Renal cortex interstitium (tissue), 15 donors: ENCODE data around the gene PJA1. TPM values are rescaled to one million over a fixed set of nuclear protein-coding genes. Genes with fewer than 3 reads are reported as not detected.

Experiments used
- DNase-seq, 11 donors: peaks; one replicate each; pipeline ENCODE4 v3.0.0-alpha.2; 2013; ENCODE audit warnings: low read depth in 9 of 11, low spot score in 4 of 11; ENCODE audit errors: extremely low read depth in 1 of 11
- long read RNA-seq, 16 experiments: transcript quantifications; one replicate each; lab custom pipeline, GENCODE V29; 2026
- polyA plus RNA-seq, 3 donors: library from polyadenylated mRNA; unstranded; fragments of 120-200 nt; gene quantifications; one replicate each; pipeline ENCODE4 v1.2.1, GENCODE V29; 2013; ENCODE audit not compliant: insufficient read length in 3 of 3

Gene PJA1, protein sequence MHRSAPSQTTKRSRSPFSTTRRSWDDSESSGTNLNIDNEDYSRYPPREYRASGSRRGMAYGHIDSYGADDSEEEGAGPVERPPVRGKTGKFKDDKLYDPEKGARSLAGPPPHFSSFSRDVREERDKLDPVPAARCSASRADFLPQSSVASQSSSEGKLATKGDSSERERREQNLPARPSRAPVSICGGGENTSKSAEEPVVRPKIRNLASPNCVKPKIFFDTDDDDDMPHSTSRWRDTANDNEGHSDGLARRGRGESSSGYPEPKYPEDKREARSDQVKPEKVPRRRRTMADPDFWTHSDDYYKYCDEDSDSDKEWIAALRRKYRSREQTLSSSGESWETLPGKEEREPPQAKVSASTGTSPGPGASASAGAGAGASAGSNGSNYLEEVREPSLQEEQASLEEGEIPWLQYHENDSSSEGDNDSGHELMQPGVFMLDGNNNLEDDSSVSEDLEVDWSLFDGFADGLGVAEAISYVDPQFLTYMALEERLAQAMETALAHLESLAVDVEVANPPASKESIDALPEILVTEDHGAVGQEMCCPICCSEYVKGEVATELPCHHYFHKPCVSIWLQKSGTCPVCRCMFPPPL
- 10 to 100 TPM; 85.2 to 99.5 (median 97.1) TPM for polyA plus RNA-seq
- long read RNA-seq, donor 1, transcript PJA1-202 (2 exons, 2,672 nt): major isoform, 17 of 34 reads
- long read RNA-seq, donor 1, transcript PJA1-203 (1 exons, 2,692 nt): minor isoform, 14 of 34 reads
- long read RNA-seq, donor 1, partial matches to known transcripts: 0 of 34 reads
- long read RNA-seq, donor 1, other reads (novel, unspliced or antisense): 0 of 34 reads
- long read RNA-seq, donor 2, transcript PJA1-203 (1 exons, 2,692 nt): major isoform, 20 of 40 reads
- long read RNA-seq, donor 2, transcript PJA1-202 (2 exons, 2,672 nt): minor isoform, 16 of 40 reads
- long read RNA-seq, donor 2, partial matches to known transcripts: 0 of 40 reads
- long read RNA-seq, donor 2, other reads (novel, unspliced or antisense): 0 of 40 reads
- long read RNA-seq, donor 3, transcript PJA1-202 (2 exons, 2,672 nt): minor isoform, 20 of 76 reads
- long read RNA-seq, donor 3, transcript PJA1-203 (1 exons, 2,692 nt): major isoform, 46 of 76 reads
- long read RNA-seq, donor 3, transcript PJA1-206 (2 exons, 887 nt): minor isoform, 6 of 76 reads
- long read RNA-seq, donor 3, partial matches to known transcripts: 0 of 76 reads
- long read RNA-seq, donor 3, other reads (novel, unspliced or antisense): 0 of 76 reads
- long read RNA-seq, donor 4, transcript PJA1-203 (1 exons, 2,692 nt): major isoform, 28 of 55 reads
- long read RNA-seq, donor 4, transcript PJA1-202 (2 exons, 2,672 nt): minor isoform, 17 of 55 reads
- long read RNA-seq, donor 4, transcript PJA1-206 (2 exons, 887 nt): minor isoform, 5 of 55 reads
- long read RNA-seq, donor 4, partial matches to known transcripts: 0 of 55 reads
- long read RNA-seq, donor 4, other reads (novel, unspliced or antisense): 0 of 55 reads
- long read RNA-seq, donor 5, transcript PJA1-203 (1 exons, 2,692 nt): major isoform, 43 of 89 reads
- long read RNA-seq, donor 5, transcript PJA1-202 (2 exons, 2,672 nt): minor isoform, 37 of 89 reads
- long read RNA-seq, donor 5, transcript PJA1-206 (2 exons, 887 nt): minor isoform, 6 of 89 reads
- long read RNA-seq, donor 5, partial matches to known transcripts: 0 of 89 reads
- long read RNA-seq, donor 5, other reads (novel, unspliced or antisense): 0 of 89 reads
- long read RNA-seq, donor 6, transcript PJA1-203 (1 exons, 2,692 nt): major isoform, 35 of 64 reads
- long read RNA-seq, donor 6, transcript PJA1-202 (2 exons, 2,672 nt): minor isoform, 27 of 64 reads
- long read RNA-seq, donor 6, partial matches to known transcripts: 0 of 64 reads
- long read RNA-seq, donor 6, other reads (novel, unspliced or antisense): 0 of 64 reads
- long read RNA-seq, donor 7, transcript PJA1-201 (2 exons, 2,755 nt): minor isoform, 5 of 60 reads
- long read RNA-seq, donor 7, transcript PJA1-202 (2 exons, 2,672 nt): minor isoform, 14 of 60 reads
- long read RNA-seq, donor 7, transcript PJA1-203 (1 exons, 2,692 nt): major isoform, 39 of 60 reads
- long read RNA-seq, donor 7, partial matches to known transcripts: 0 of 60 reads
- long read RNA-seq, donor 7, other reads (novel, unspliced or antisense): 0 of 60 reads
- long read RNA-seq, donor 8, transcript PJA1-206 (2 exons, 887 nt): minor isoform, 5 of 84 reads
- long read RNA-seq, donor 8, transcript PJA1-201 (2 exons, 2,755 nt): minor isoform, 5 of 84 reads
- long read RNA-seq, donor 8, transcript PJA1-203 (1 exons, 2,692 nt): major isoform, 37 of 84 reads
- long read RNA-seq, donor 8, transcript PJA1-202 (2 exons, 2,672 nt): major isoform, 37 of 84 reads
- long read RNA-seq, donor 8, partial matches to known transcripts: 0 of 84 reads
- long read RNA-seq, donor 8, other reads (novel, unspliced or antisense): 0 of 84 reads
- long read RNA-seq, donor 9, transcript PJA1-203 (1 exons, 2,692 nt): major isoform, 27 of 42 reads
- long read RNA-seq, donor 9, transcript PJA1-202 (2 exons, 2,672 nt): minor isoform, 11 of 42 reads
- long read RNA-seq, donor 9, partial matches to known transcripts: 0 of 42 reads
- long read RNA-seq, donor 9, other reads (novel, unspliced or antisense): 0 of 42 reads
- long read RNA-seq, donor 10, transcript PJA1-201 (2 exons, 2,755 nt): minor isoform, 5 of 72 reads
- long read RNA-seq, donor 10, transcript PJA1-202 (2 exons, 2,672 nt): minor isoform, 23 of 72 reads
- long read RNA-seq, donor 10, transcript PJA1-203 (1 exons, 2,692 nt): major isoform, 42 of 72 reads
- long read RNA-seq, donor 10, partial matches to known transcripts: 0 of 72 reads
- long read RNA-seq, donor 10, other reads (novel, unspliced or antisense): 0 of 72 reads
- long read RNA-seq, donor 11, transcript PJA1-202 (2 exons, 2,672 nt): minor isoform, 23 of 53 reads
- long read RNA-seq, donor 11, transcript PJA1-203 (1 exons, 2,692 nt): major isoform, 25 of 53 reads
- long read RNA-seq, donor 11, partial matches to known transcripts: 0 of 53 reads
- long read RNA-seq, donor 11, other reads (novel, unspliced or antisense): 0 of 53 reads
- long read RNA-seq, donor 12, transcript PJA1-202 (2 exons, 2,672 nt): minor isoform, 12 of 26 reads
- long read RNA-seq, donor 12, transcript PJA1-203 (1 exons, 2,692 nt): major isoform, 13 of 26 reads
- long read RNA-seq, donor 12, partial matches to known transcripts: 0 of 26 reads
- long read RNA-seq, donor 12, other reads (novel, unspliced or antisense): 0 of 26 reads
- long read RNA-seq, donor 13, transcript PJA1-203 (1 exons, 2,692 nt): major isoform, 60 of 100 reads
- long read RNA-seq, donor 13, transcript PJA1-206 (2 exons, 887 nt): minor isoform, 5 of 100 reads
- long read RNA-seq, donor 13, transcript PJA1-202 (2 exons, 2,672 nt): minor isoform, 28 of 100 reads
- long read RNA-seq, donor 13, transcript PJA1-201 (2 exons, 2,755 nt): minor isoform, 7 of 100 reads
- long read RNA-seq, donor 13, partial matches to known transcripts: 0 of 100 reads
- long read RNA-seq, donor 13, other reads (novel, unspliced or antisense): 0 of 100 reads
- long read RNA-seq, donor 14, transcript PJA1-202 (2 exons, 2,672 nt): minor isoform, 20 of 59 reads
- long read RNA-seq, donor 14, transcript PJA1-203 (1 exons, 2,692 nt): major isoform, 34 of 59 reads
- long read RNA-seq, donor 14, partial matches to known transcripts: 0 of 59 reads
- long read RNA-seq, donor 14, other reads (novel, unspliced or antisense): 0 of 59 reads
- long read RNA-seq, donor 15, transcript PJA1-202 (2 exons, 2,672 nt): minor isoform, 7 of 35 reads
- long read RNA-seq, donor 15, transcript PJA1-203 (1 exons, 2,692 nt): major isoform, 23 of 35 reads
- long read RNA-seq, donor 15, partial matches to known transcripts: 0 of 35 reads
- long read RNA-seq, donor 15, other reads (novel, unspliced or antisense): 0 of 35 reads
- long read RNA-seq, donor 16, transcript PJA1-201 (2 exons, 2,755 nt): minor isoform, 6 of 149 reads
- long read RNA-seq, donor 16, transcript PJA1-203 (1 exons, 2,692 nt): major isoform, 83 of 149 reads
- long read RNA-seq, donor 16, transcript PJA1-206 (2 exons, 887 nt): minor isoform, 7 of 149 reads
- long read RNA-seq, donor 16, transcript PJA1-202 (2 exons, 2,672 nt): minor isoform, 51 of 149 reads
- long read RNA-seq, donor 16, partial matches to known transcripts: 0 of 149 reads
- long read RNA-seq, donor 16, other reads (novel, unspliced or antisense): 0 of 149 reads

DNA sequence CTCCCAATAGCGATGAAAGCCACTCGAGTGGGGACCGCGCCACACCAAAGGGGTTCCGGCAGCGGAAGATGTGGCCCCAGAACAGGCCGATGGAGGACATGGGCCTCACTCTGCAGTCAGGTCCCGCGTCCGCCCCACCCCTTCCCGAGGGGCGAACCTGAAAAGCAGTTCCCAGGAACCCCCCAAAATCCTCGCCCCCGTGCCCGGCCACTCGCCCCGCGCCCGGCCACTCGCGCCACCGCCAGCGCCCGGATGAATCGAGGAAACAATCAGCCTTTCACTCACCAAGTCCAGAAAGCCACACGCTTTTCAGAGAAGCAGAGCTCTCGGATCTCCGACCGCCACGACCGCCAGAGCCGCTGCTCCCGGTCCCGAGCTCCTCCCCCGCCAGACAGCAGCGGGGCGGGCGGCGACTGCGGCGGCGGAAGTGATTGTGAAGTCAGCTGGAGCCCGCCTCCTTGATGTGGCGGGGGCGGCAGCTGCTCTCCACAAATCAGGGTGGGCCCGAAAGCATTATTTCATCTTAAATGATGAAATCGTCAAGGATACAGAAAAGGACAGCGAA, at the start of gene PJA1:
Gene PJA1, minus strand, starts transcription at position 367 of the 565 bp plus-strand sequence. CDS start 2,380 bp downstream, outside the sequence.
- DNase-seq: peak in 6 of 11 donors; percentile 51 to 62 (median 56)

DNA sequence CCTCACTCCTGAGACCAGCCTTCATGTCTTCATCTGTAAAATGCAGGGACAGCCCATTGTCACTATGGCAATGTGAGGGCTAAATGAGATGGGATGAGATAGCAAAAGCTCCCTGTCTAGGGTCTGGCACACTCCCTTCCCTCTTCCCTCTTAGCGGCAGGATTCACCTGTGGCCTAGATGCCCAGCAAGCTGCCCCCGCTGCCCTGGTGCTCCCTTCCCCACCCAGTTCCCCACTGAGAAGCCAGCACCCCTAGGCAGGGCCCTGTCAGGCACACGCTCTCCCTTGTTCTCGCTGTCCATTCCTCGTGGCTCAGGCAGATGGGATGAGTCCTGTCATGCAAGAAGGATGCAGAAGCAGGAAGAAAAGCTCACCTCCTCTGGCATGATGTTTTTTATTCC, 49.2 kb upstream of the PJA1 start:
- DNase-seq: no peak

DNA sequence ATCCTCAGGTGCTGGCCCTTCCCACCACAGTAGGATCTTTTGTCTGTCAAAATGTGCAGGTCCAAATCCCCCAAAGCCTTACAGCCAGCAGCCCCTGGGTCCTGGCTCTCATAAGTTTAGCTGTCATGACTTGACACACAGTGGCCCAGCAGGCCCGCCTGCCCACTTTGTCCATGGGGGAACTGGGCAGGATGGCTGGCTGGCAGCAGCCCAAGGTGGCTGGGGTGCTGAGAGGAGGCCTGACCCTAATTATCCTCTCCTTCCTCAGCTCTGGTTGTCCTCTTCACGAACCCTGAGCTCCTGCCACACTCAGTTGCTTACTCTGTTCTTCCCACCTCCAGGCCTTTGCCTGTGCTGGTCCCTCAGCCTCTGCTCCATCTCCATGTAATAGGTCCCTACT, 46.4 kb upstream of the PJA1 start:
- no peak for DNase-seq

DNA sequence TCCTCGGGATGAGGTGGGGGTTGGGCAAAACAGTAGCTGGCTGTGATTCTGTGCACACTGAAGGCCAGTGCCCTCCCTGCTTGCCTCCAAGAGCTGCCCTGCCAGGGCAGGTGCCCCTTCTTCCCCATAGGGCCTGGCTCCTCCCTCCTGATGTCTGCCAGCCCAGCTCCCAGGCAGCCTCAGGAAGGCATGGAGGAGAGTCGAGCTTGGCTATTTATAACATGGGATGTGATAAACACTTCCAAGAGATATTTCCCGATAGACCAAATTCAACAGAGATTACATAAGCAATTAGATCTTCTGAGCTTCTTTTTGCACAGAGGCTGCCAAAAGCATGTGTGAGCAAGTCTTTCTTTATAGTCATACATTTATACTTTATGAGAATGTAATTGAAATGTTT, 45.3 kb upstream of the PJA1 start:
- no peak for DNase-seq

DNA sequence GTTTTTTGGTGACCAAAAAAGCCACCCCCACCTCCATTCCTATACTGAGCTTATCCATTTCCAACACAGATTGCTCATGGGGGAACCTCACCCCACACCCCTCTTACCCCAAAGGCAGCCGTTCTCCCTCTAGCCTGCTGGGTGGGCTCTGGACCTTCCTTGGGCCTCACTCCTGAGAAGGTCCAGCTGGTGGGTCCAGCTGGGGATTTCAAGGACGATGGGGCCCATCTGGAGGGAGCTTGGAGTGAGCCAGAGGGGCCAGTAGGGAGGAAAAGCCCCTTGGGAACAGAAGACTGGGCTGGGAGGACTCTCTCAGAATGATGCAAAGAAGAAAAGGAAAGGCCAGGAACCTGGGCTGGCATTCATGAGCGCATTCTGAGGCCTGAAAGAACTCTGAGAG, 42.0 kb upstream of the PJA1 start:
- peak in 6 of 11 donors; percentile 35 to 55 (median 42) for DNase-seq

DNA sequence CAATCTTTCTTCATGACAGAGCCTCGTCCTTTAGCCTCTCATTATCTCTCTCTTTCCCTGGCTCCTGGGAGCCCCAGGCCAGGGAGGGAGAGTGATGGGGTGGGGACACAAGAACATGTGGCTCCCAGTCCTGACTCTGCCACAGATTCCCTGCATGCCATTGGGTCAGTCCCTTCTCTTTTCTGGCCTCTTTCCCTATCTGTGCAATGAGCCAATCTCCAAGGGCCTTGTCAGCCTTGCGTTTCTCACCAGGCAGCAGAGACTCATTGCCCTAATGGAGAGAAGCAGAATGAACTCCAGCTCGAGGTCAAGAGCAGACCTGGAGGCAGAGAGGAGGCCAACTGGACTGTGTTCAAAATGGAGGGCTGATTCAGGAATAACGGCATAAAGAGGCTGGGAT, 38.4 kb upstream of the PJA1 start:
- DNase-seq: no peak

DNA sequence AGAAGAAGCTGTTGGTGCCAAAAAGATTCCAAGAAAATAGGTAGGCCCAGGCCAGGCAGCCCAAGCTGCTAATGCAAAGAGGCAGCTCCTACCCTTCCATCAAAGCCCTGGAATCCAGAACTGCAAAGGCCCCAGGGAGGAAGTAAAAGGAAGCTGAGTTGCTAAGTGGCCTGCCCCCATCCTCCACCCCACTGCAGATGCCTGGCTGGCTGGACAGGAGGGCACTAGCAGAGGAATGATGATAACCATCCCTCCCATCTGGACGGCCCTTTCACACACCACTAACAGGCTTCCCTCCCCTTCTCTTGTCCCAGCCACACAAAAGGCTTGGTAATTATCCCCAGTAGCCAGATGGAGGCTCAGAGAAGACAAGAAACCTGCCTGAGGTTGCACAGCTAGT, 32.4 kb upstream of the PJA1 start:
- no peak for DNase-seq

DNA sequence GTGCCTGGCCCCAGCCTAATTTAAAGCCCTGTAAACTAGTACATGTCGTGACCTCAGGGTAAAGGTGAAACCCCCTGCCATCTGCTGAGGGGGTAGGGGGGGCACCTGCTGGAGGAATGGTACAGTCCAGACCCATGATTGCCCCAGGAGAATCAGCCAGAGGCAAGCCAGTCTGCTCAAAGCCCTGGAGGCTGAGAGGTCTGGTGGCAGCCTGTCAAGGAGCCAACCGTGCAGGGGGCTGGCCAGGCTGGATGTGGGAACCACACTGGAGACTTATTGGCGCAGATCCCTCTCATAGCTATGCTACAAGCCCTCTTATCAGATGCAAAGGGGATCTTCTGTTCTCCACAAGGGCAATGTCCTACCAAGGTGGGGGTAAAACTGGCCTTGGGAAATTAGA, 31.4 kb upstream of the PJA1 start:
- DNase-seq: no peak

DNA sequence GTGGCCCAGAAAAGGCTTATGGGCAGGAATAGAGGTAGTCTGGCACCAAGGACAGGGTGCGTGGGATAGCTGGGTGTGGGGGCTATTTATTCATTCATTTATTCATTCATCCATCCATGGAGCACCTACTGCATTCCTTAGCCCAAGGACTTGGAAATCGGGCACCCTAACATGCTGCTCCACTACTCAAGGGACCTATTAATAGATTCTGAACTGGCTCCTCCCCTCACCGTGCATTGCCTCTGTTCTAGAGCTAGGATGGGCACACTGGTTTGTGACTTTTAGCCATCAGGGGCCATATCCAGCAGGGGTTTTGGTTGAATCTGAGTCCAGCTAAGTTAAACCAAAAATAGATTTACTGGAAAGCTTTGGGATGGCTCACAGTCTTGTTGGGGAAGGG, 30.6 kb upstream of the PJA1 start:
- no peak for DNase-seq

DNA sequence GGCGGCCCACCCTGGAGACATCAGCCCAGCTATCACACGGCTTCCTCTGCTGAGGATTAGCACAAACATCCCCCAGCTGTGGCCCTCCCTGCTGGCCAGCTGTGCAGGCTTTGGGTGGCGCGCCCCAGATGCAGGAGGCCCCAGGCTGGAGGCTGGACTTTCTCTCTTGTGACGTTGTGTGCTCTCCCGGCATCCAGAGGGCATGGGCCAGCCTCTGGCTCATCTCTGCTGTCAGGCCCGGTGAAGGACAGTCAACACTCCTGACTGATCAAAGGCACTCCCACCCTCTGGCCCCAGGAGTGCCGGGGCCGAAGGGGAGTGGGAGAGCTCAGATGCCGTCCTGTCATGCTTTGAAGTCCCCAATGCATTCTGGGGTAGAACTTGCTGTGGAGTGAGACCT, 29.9 kb upstream of the PJA1 start:
- peak in 2 of 11 donors; percentile 30 to 35 for DNase-seq

DNA sequence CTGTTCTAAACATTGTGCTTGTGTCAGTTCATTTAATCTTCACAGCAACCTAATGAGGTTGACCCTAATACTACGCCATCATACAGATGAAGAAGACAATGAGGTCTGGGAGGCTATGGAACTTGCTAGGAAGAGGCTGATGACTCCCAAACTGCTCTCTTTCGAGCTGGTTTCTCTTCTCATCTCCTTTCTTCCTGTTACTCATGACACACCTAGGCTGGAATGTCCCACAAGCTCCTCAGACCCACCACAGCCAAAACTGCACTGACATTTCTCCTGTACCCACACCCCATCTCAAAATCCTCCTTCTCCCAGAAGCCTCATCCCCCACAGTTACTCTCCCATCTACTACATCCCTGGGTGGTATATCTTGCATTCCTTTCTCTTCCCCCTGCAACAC, 27.4 kb upstream of the PJA1 start:
- DNase-seq: no peak

DNA sequence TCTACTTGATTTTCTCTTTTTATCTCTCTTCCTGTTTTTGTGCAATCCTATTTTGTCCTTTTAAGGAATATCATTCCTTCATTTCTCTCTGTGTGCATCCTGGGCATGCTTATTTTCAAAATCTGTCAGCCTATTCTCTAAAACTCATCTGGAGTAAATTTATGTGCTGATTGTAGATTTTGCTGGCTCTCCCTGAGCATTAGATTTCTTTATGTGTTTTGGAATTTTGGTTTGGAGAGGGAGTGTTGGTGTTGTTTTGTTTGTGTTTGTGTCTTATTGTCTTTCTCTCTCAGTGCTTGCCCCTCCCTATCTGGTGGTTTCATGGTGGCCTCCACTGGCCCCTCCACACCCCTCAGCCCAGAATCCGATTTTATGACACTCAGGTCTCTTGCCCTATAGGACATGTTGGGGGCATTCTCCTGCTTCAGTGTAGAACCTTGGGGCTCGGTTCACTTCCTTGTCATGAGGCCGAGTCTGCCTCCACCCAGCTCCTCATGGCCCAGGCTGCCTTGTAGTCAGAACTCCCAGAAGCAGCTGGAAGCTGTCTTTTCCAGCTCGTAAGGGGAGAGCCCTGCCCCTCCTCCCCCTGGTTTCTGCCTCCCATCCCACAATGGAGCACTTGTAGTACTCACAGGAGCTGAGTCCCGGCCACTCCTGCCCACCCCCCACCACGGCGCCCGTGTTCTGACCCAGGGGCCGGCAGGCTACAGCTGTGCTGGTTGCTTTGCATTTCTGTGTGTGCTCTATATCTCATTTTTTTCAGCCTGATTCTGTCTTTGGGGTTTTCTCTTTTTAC, 24.5 kb upstream of the PJA1 start:
- DNase-seq: peak in 6 of 11 donors; percentile 46 to 63 (median 51)
